ENCODE results near the gene HRNR.
"Not testable (repeated sequence)": the region's sequence is repeated elsewhere in the genome, so short reads cannot be mapped to it uniquely, and the experiment has no call there.

Gene HRNR

GRCh38 chr1:152224093-152224492 is at the start of gene HRNR:
Gene HRNR (minus strand): TSS chr1:152224193. CDS start chr1:152223253, 940 bp downstream.
- no peak for DNase-seq

DNA sequence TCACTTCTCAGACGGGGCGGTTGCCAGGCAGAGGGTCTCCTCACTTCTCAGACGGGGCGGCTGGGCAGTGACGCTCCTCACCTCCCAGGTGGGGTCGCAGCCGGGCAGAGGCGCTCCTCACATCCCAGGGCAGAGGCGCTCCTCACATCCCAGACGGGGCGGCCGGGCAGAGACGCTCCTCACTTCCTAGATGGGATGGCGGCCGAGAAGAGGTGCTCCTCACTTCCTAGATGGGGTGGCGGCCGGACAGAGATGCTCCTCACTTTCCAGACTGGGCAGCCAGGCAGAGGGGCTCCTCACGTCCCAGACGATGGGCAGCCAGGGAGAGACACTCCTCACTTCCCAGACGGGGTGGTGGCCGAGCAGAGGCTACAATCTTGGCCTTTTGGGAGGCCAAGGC is 32.4 kb upstream of the HRNR start:
- not testable (repeated sequence) for DNase-seq

GRCh38 chr1:152252157-152252556 is 28.2 kb upstream of the HRNR start:
- DNase-seq, result no peak

DNA sequence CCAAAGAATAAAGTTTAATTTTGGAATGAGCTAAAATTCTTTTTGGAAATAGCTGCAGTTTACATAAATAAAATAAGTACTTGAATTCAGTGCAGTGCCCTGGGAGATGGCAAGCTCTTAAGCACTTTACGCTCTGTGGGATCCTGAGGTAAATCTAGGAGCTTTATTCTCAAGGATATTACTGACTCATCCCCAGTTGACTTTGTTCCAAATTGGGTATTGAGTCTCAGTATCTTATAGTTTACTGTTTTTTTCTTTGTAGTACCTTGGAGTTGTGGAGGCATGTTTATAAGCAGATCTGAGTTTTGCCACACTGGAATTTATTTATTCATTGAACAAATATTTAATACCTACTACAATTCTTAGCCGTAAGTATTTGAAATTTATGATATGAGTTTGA is 27.4 kb upstream of the HRNR start:
- DNase-seq, result no peak

GRCh38 chr1:152247316-152247715 is 23.3 kb upstream of the HRNR start:
- no peak for DNase-seq

- DNase-seq, result no peak
These were observed 20.7 kb upstream of the HRNR start for GRCh38 chr1:152244576-152245273.

DNA sequence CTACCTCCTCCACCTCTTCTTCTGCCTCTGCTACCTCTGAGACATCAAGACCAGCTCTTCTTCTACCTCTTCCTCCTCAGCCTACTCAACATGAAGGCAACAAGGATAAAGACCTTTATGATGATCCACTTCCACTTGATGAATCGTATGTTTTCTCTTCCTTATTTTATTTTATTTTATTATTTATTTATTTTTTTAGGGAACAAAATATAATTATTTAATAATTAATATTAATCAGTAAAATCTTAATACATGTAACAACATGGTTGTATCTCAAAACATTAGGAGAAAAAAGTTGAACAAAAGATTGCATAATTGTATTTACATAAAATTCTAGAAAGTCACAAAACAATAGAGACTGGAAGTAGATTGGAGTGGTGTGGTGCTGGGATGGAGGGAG is 13.1 kb upstream of the HRNR start:
- no peak for DNase-seq

GRCh38 chr1:152228831-152229230 is 4.8 kb upstream of the HRNR start:
- no peak for DNase-seq

GRCh38 chr1:152227310-152227928 is 3.4 kb upstream of the HRNR start:
- DNase-seq, result no peak

DNA sequence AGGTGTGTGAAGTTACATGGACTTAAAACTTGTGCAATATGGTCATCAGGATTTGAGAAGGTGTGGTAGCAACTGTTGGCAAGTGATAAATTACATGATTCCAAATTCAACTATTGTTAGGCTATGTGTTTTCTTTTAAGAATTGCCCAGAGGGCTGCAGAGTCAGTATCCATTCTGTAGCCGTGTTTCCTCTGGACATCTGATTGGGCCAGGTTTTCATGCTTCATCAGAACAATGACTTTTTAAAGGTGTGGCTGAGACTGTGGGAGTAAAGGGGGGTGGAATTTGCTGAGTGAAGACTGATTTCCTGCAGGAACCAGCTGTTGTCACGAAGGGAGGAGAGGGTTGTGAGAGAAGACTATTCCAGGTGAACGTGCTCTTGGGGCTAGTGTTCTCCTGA is 1.7 kb upstream of the HRNR start:
- DNase-seq, result no peak

GRCh38 chr1:152220166-152221163 is 3.5 kb downstream of the HRNR start:
- DNase-seq, result no peak

DNA sequence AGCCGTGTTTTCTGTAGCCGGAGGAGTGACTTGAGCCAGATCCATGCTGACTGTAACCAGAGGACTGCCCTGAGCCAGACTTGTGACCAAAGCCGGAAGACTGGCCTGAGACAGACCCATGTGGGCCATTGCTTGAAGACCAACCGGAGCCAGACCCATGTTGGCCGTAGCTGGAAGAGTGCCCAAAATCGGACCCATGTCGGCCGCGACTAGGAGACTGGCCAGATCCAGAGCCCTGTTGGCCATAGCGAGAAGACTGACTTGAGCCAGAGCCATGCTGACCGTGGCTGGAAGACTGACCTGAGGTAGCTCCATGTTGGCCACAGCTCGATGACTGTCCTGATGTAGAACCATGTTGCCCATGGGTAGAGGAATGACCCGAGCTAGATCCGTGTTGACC is 4.6 kb downstream of the HRNR start:
- DNase-seq, result not testable (repeated sequence)

- no peak for DNase-seq
These were observed 5.1 kb downstream of the HRNR start for GRCh38 chr1:152218762-152219436.

DNA sequence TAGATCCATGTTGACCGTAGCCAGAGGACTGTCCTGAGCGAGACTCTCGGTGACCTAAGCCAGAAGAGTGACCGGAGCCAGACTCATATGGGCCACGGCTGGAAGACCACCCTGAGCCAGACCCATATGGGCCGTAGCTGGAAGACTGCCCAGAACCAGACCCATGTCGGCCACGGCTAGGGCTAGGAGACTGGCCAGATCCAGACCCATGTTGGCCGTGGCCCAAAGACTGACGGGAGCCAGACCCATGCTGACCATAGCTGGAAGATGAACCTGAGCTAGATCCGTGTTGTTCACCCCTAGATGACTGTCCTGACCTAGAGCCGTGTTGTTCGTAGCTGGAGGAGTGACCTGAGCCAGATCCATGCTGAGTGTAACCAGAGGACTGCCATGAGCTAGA is 8.4 kb downstream of the HRNR start:
- DNase-seq, result not testable (repeated sequence)

GRCh38 chr1:152214911-152215310 is 9.1 kb downstream of the HRNR start:
- not testable (repeated sequence) for DNase-seq

- DNase-seq, result no peak
These were observed 25.0 kb downstream of the HRNR start for GRCh38 chr1:152198982-152199381.

DNA sequence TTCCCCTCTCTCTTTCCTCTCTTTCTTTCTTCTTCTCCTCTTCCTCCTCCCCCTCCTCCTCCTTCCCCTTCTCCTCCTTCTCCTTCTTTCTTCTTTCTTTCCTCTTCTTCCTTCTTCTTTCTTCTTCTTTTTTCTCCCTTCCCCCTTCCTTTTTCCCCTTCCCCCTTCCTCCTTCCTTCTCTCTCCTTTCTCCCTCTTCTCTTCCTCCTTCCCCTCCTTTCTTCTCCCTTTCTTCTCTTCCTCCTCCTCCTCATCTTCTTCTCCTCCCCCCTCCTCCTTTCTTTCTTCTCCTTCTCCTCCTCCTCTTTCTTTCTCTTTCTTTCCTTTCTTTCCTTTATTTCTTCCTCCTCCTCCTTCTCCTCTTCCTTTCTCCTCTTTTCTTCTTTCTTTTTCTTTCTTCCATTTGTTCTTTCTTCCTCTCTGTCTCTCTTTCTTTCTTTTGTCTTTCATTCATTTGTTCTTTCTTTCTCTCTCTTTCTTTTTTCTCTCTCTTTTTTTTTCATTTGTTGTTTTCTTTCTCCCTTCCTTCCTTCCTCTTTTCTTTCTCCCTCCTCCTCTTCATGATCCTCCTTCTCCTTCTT is 26.5 kb downstream of the HRNR start:
- DNase-seq, result no peak

DNA sequence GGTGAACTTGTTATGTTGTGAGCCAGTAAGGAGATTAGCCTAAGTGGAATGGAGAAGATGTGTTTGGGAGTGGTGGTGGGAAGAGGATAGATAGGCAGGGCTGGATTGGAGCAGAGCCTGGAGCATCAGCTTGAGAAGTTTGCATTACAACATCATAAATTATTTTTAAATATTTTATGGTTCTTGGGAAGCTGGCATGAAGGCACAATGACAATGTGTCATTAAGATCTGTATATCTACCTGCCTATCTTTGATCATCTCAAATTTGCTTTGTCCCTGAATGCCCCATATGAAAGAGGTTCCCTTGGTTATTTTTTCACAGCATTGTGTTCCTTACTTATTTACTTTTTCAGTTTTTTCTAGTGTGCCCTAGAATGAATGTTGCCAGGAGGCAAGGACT is 32.3 kb downstream of the HRNR start:
- no peak for DNase-seq

- DNase-seq, result no peak
These were observed 32.7 kb downstream of the HRNR start for GRCh38 chr1:152191260-152191659.

- peak; percentile 20 to 44 for DNase-seq
These were observed 33.4 kb downstream of the HRNR start for GRCh38 chr1:152190589-152190988.

GRCh38 chr1:152189657-152190442 is 34.1 kb downstream of the HRNR start:
- DNase-seq, result peak; percentile 59 to 78

All from inflammatory macrophage treated with lipopolysaccharide for 1 hour (primary cell).